Natural killer cell (primary cell): Measurements from ENCODE around the gene OR4D6. TPM values are rescaled to one million over a fixed set of nuclear protein-coding genes. Genes with fewer than 3 reads are reported as not detected.

Source experiments
- ATAC-seq, 3 donors: fragments of 150-1000 bp in 2 of 3; fragments of 200-7000 bp in 1 of 3; cut with Tn5 transposase; 1 replicate in 1 of 3; 2 replicates in 2 of 3; pipeline ENCODE4 v1.10.0; 2021; ENCODE audit warnings: mild to moderate bottlenecking in 2 of 3, moderate library complexity in 2 of 3
- DNase-seq, 2 donors: peaks; one replicate each; pipeline versions ENCODE4 v3.0.0 to v3.0.0-alpha.2; 2013 to 2021; ENCODE audit warnings: mixed read lengths in 1 of 2
- H3K27ac ChIP-seq: one replicate; pipeline ENCODE4 v1.5.1; 2013; ENCODE audit warnings: mild to moderate bottlenecking, low read length
- H3K27me3 ChIP-seq: one replicate; pipeline ENCODE4 v1.6.1; 2013; ENCODE audit warnings: low read length; ENCODE audit not compliant: control insufficient read depth, insufficient read depth
- H3K36me3 ChIP-seq: one replicate; pipeline ENCODE4 v1.6.1; 2013; ENCODE audit warnings: low read length; ENCODE audit not compliant: control insufficient read depth, insufficient read depth
- H3K4me1 ChIP-seq: one replicate; pipeline ENCODE4 v1.6.1; 2013; ENCODE audit warnings: low read length; ENCODE audit not compliant: control insufficient read depth, insufficient read depth
- H3K4me3 ChIP-seq: one replicate; pipeline ENCODE4 v1.5.1; 2013; ENCODE audit warnings: low read length
- H3K9me3 ChIP-seq: one replicate; pipeline ENCODE4 v1.6.1; 2013; ENCODE audit warnings: low read length; ENCODE audit not compliant: control insufficient read depth, insufficient read depth
- H3K27ac Mint-ChIP-seq, 2 donors: one replicate each; pipeline ENCODE4 v1.8.0; 2022; ENCODE audit warnings: mild to moderate bottlenecking in 2 of 2, mixed read lengths in 2 of 2, moderate library complexity in 1 of 2
- H3K27me3 Mint-ChIP-seq, 2 donors: one replicate each; pipeline ENCODE4 v1.8.0; 2022; ENCODE audit warnings: low read depth in 2 of 2, mixed read lengths in 2 of 2
- H3K36me3 Mint-ChIP-seq: one replicate; pipeline ENCODE4 v1.8.0; 2022; ENCODE audit warnings: mixed read lengths
- H3K4me1 Mint-ChIP-seq, 2 donors: one replicate each; pipeline ENCODE4 v1.8.0; 2022; ENCODE audit warnings: mixed read lengths in 2 of 2
- H3K4me3 Mint-ChIP-seq: one replicate; pipeline ENCODE4 v1.8.0; 2022; ENCODE audit warnings: mild to moderate bottlenecking, moderate library complexity, mixed read lengths
- H3K9me3 Mint-ChIP-seq, 2 donors: one replicate each; pipeline ENCODE4 v1.8.0; 2022; ENCODE audit warnings: mixed read lengths in 2 of 2
- WGBS: methylation state at CpG from one replicate; pipeline ENCODE4 v1.1.7; 2013; ENCODE audit warnings: missing lambda C conversion rate; ENCODE audit not compliant: insufficient coverage; 5-methylcytosine and 5-hydroxymethylcytosine counted together
- intact Hi-C: fragments of 100-400 bp; cut with micrococcal nuclease; formaldehyde crosslinking; loops from one replicate; pipeline ENCODE4 v1.14.2; 2022
- total RNA-seq, 4 donors: library from RNA; stranded (reverse); fragments of 120-200 nt in 1 of 4; gene quantifications; one replicate each; pipeline versions ENCODE4 v1.2.3 to v1.2.4, GENCODE V29; 2013 to 2022
- TF ChIP-seq, protein P1 (sequence below): fragments of 200-600 bp; IDR thresholded peaks from one replicate; pipeline ENCODE4 v1.8.0; 2022; ENCODE audit warnings: antibody characterized with exemption

The OR4D6 gene
- total RNA-seq, 3 donors from 2014 or later (not counting 1 experiment from before 2014, with no cell fraction given): not detected

GRCh38 chr11:59479906-59480305, 23.1 kb downstream of the OR4D6 start:
- Histone ChIP-seq H3K27me3 (no peaks in the 10 kb centered on the region), H3K36me3 (no peaks in the 10 kb centered on the region), H3K9me3 (no peaks in the 10 kb centered on the region), H3K4me3 (no peak overlapping the region), H3K4me1 (no peaks in the 10 kb centered on the region), H3K27ac (no peak overlapping the region)
- ATAC-seq (no peak), DNase-seq (no peak)
- H3K36me3 Mint-ChIP-seq: no peaks in the 10 kb centered on the region
- H3K4me1 Mint-ChIP-seq: no peaks in the 10 kb centered on the region
- H3K27me3 Mint-ChIP-seq: peaks cover 7 to 12% of the 10 kb centered on the region in 2 donors
- H3K9me3 Mint-ChIP-seq: no peaks in the 10 kb centered on the region
- no peak overlapping the region for H3K4me3 Mint-ChIP-seq
- TF ChIP-seq, protein P1, sequence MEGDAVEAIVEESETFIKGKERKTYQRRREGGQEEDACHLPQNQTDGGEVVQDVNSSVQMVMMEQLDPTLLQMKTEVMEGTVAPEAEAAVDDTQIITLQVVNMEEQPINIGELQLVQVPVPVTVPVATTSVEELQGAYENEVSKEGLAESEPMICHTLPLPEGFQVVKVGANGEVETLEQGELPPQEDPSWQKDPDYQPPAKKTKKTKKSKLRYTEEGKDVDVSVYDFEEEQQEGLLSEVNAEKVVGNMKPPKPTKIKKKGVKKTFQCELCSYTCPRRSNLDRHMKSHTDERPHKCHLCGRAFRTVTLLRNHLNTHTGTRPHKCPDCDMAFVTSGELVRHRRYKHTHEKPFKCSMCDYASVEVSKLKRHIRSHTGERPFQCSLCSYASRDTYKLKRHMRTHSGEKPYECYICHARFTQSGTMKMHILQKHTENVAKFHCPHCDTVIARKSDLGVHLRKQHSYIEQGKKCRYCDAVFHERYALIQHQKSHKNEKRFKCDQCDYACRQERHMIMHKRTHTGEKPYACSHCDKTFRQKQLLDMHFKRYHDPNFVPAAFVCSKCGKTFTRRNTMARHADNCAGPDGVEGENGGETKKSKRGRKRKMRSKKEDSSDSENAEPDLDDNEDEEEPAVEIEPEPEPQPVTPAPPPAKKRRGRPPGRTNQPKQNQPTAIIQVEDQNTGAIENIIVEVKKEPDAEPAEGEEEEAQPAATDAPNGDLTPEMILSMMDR: no peak
- H3K27ac Mint-ChIP-seq: no peak overlapping the region
- intact Hi-C loops: no loop called here

DNA sequence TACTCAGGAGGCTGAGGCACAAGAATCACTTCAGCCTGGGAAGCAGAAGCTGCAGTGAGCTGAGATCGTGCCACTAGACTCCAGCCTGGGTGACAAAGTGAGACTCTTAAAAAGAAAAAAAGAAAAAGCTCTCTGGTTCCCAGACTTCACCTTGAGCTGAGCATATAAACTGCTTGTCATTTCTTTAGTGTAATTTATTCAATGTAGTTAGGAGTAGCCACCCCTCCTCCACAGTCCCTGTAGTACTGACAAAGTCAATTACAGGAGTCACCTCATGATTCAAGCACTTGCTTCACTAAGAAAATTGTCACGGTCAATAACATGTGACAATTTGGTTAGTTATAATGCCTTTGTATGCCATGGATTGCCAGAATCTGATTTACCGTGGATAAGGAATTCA, 23.6 kb downstream of the OR4D6 start:
- intact Hi-C loops: no loop called here
- Mint-ChIP-seq H3K9me3 (no peaks in the 10 kb centered on the region), H3K27ac (no peak overlapping the region), H3K4me1 (no peaks in the 10 kb centered on the region), H3K27me3 (peaks cover 7 to 10% of the 10 kb centered on the region in 2 donors), H3K36me3 (no peaks in the 10 kb centered on the region), H3K4me3 (no peak overlapping the region)
- no peaks in the 10 kb centered on the region for H3K4me1 ChIP-seq
- ATAC-seq: no peak
- no peak overlapping the region for H3K27ac ChIP-seq
- no peak for DNase-seq
- no peaks in the 10 kb centered on the region for H3K36me3 ChIP-seq
- TF ChIP-seq, protein P1: no peak
- no peak overlapping the region for H3K4me3 ChIP-seq
- H3K27me3 ChIP-seq: no peaks in the 10 kb centered on the region
- no peaks in the 10 kb centered on the region for H3K9me3 ChIP-seq
- WGBS: 92% methylated on average over 3 of the region's 3 CpGs

DNA sequence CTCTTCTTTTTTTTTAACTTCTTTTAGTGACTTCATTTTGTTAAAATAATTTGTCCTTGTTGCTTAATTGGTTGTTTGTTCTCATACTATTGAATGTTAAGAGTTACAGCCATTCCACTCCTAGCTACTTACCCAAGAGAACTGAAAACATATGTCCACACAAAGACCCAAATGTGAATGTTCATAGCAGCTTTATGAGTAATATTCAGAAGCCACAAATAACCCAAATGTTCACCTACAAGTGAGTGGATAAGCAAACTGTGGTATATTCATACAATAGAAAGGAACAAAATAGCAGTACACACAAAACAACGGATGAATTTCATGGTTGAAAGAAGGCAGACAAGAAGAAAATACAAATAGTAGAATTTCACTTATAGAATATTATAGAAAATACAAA, 45.2 kb downstream of the OR4D6 start:
- WGBS: no CpG with 5 or more reads among the region's 1 CpG
- DNase-seq: no peak
- H3K9me3 Mint-ChIP-seq: no peaks in the 10 kb centered on the region
- no peak overlapping the region for H3K4me3 Mint-ChIP-seq
- no peak overlapping the region for H3K27ac ChIP-seq
- H3K27ac Mint-ChIP-seq: no peak overlapping the region
- no peaks in the 10 kb centered on the region for H3K36me3 ChIP-seq
- H3K27me3 ChIP-seq: no peaks in the 10 kb centered on the region
- intact Hi-C loops: no loop called here
- no peaks in the 10 kb centered on the region for H3K36me3 Mint-ChIP-seq
- TF ChIP-seq, protein P1: no peak
- H3K4me1 Mint-ChIP-seq: no peaks in the 10 kb centered on the region
- H3K27me3 Mint-ChIP-seq: peaks cover 18 to 21% of the 10 kb centered on the region in 2 donors
- H3K9me3 ChIP-seq: no peaks in the 10 kb centered on the region
- H3K4me3 ChIP-seq: no peak overlapping the region
- no peaks in the 10 kb centered on the region for H3K4me1 ChIP-seq
- ATAC-seq: no peak

GRCh38 chr11:59503276-59503675, 46.5 kb downstream of the OR4D6 start, which contains the start of gene OR4D11:
Gene OR4D11, plus strand, starts transcription at chr11:59503576. Its CDS starts 0 bp downstream, at chr11:59503576.
- Mint-ChIP-seq H3K27me3 (peaks cover 14 to 18% of the 10 kb centered on the region in 2 donors), H3K9me3 (no peaks in the 10 kb centered on the region), H3K27ac (no peak within 1 kb of the TSS), H3K36me3 (no peaks in the 10 kb centered on the region), H3K4me3 (no peak within 1 kb of the TSS), H3K4me1 (no peaks in the 10 kb centered on the region)
- Histone ChIP-seq H3K36me3 (no peaks in the 10 kb centered on the region), H3K4me3 (no peak within 1 kb of the TSS), H3K9me3 (no peaks in the 10 kb centered on the region), H3K27me3 (no peaks in the 10 kb centered on the region), H3K27ac (no peak within 1 kb of the TSS), H3K4me1 (no peaks in the 10 kb centered on the region)
- ATAC-seq: no peak
- TF ChIP-seq, protein P1: no peak
- intact Hi-C loops: no loop called here
- DNase-seq: no peak
